ENCODE data around the gene LRATD1. TPM values are rescaled to one million over a fixed set of nuclear protein-coding genes. Genes with fewer than 3 reads are reported as not detected.

The LRATD1 gene
- total RNA-seq, 1 donor from 2014 or later, result 32.7 TPM

- Histone ChIP-seq H3K27ac (no peak overlapping the region), H3K9me3 (no peaks in the 10 kb centered on the region), H3K27me3 (no peaks in the 10 kb centered on the region), H3K36me3 (no peaks in the 10 kb centered on the region), H3K4me3 (no peak overlapping the region), H3K4me1 (no peaks in the 10 kb centered on the region)
- TF ChIP-seq CTCF (IDR thresholded peaks at IDR 0.05) (no peak), POLR2AphosphoS5 (IDR thresholded peaks at IDR 0.05; ENCODE audit: insufficient read depth in 1 of 2, low read depth in 1 of 2) (no peak), POLR2A (IDR thresholded peaks at IDR 0.05) (no peak)
- intact Hi-C loops (cut with DNase I), result no loop called here
- no peak for DNase-seq (ENCODE audit: extremely low spot score in 2 of 2)
These were observed 40.9 kb downstream of the LRATD1 start for GRCh38 chr2:14673351-14673875.

GRCh38 chr2:14675489-14675888 lies 43.0 kb downstream of the LRATD1 start:
- intact Hi-C loops (cut with DNase I), result no loop called here
- H3K9me3 ChIP-seq, result no peaks in the 10 kb centered on the region

GRCh38 chr2:14676371-14676770 lies 43.9 kb downstream of the LRATD1 start:
- TF ChIP-seq POLR2A (IDR thresholded peaks at IDR 0.05), result no peak
- TF ChIP-seq CTCF (IDR thresholded peaks at IDR 0.05), result no peak
- no peak for TF ChIP-seq POLR2AphosphoS5 (IDR thresholded peaks at IDR 0.05; ENCODE audit: insufficient read depth in 1 of 2, low read depth in 1 of 2)
- intact Hi-C loops (cut with DNase I), result no loop called here
- no peak overlapping the region for H3K27ac ChIP-seq

More at GRCh38 chr2:14675489-14675888, 43.0 kb downstream of the LRATD1 start:
- H3K27ac ChIP-seq, result no peak overlapping the region
- TF ChIP-seq POLR2AphosphoS5 (IDR thresholded peaks at IDR 0.05; ENCODE audit: insufficient read depth in 1 of 2, low read depth in 1 of 2) (no peak), CTCF (IDR thresholded peaks at IDR 0.05) (no peak)
- no peaks in the 10 kb centered on the region for H3K4me1 ChIP-seq
- no peaks in the 10 kb centered on the region for H3K27me3 ChIP-seq
- no peak for DNase-seq (ENCODE audit: extremely low spot score in 2 of 2)
- H3K4me3 ChIP-seq, result no peak overlapping the region
- no peaks in the 10 kb centered on the region for H3K36me3 ChIP-seq

GRCh38 chr2:14677039-14677438 lies 44.5 kb downstream of the LRATD1 start:
- Histone ChIP-seq H3K27ac (no peak overlapping the region), H3K36me3 (no peaks in the 10 kb centered on the region), H3K4me3 (no peak overlapping the region), H3K27me3 (no peaks in the 10 kb centered on the region), H3K4me1 (no peaks in the 10 kb centered on the region), H3K9me3 (no peaks in the 10 kb centered on the region)
- intact Hi-C loops (cut with DNase I), result no loop called here
- no peak for DNase-seq (ENCODE audit: extremely low spot score in 2 of 2)
- no peak for TF ChIP-seq CTCF (IDR thresholded peaks at IDR 0.05)
- TF ChIP-seq POLR2AphosphoS5 (IDR thresholded peaks at IDR 0.05; ENCODE audit: insufficient read depth in 1 of 2, low read depth in 1 of 2), result no peak
- no peak for TF ChIP-seq POLR2A (IDR thresholded peaks at IDR 0.05)

More at GRCh38 chr2:14676371-14676770, 43.9 kb downstream of the LRATD1 start:
- Histone ChIP-seq H3K36me3 (no peaks in the 10 kb centered on the region), H3K27me3 (no peaks in the 10 kb centered on the region), H3K4me1 (no peaks in the 10 kb centered on the region), H3K9me3 (no peaks in the 10 kb centered on the region), H3K4me3 (no peak overlapping the region)
- DNase-seq (ENCODE audit: extremely low spot score in 2 of 2), result no peak

- no peak overlapping the region for H3K27ac ChIP-seq
- no peak overlapping the region for H3K4me3 ChIP-seq
- TF ChIP-seq CTCF (IDR thresholded peaks at IDR 0.05) (no peak), POLR2AphosphoS5 (IDR thresholded peaks at IDR 0.05; ENCODE audit: insufficient read depth in 1 of 2, low read depth in 1 of 2) (no peak), POLR2A (IDR thresholded peaks at IDR 0.05) (no peak)
- DNase-seq (ENCODE audit: extremely low spot score in 2 of 2), result no peak
- no peaks in the 10 kb centered on the region for H3K36me3 ChIP-seq
- H3K27me3 ChIP-seq, result no peaks in the 10 kb centered on the region
- no peaks in the 10 kb centered on the region for H3K4me1 ChIP-seq
- no peaks in the 10 kb centered on the region for H3K9me3 ChIP-seq
- intact Hi-C loops (cut with DNase I), result no loop called here
These were observed 46.2 kb downstream of the LRATD1 start for GRCh38 chr2:14678761-14679160.
